ENCODE measurements around the gene SBF2.

Gene SBF2

DNA sequence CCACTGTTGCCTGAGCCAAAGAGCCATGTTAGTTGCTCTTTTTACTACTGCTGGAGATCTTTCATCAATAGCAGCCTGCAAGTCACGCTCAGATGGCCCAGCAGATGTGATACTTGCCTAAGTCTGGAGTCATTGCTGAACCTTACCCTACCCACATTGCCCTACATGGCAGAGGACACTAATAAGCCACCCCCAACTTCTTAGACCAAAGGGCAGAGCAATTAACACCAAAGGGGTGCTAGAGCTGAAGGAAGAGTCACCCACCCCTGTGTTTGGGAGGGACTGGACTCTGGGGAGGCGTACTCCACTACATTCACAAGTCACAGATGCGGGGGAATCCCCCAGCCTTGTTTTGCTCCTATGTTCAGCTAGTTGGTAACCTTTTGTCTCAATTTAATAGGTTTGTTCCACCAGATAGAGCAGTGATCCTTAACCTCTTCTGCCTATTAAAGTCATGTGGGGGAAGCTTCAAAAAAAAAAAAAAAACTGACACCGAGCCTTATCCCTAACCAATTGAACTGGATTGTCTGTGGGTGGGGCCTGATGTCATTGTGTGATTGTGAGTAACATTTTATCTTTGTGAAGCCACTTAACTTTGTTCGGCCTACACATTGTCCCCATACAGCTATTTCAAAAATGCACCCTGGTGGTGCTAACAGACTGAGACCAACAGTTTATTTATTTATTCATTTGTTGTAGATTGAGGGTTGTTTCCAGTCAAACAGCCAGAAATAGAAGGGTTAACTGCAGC lies 23.9 kb upstream of the SBF2 start:
- in situ Hi-C loops (cut with MboI; ENCODE audit: low sequenced_read_pairs): loop anchor here (25.0 kb wide), 1 partner anchor 556 kb away; no protein-coding TSS in a partner anchor

DNA sequence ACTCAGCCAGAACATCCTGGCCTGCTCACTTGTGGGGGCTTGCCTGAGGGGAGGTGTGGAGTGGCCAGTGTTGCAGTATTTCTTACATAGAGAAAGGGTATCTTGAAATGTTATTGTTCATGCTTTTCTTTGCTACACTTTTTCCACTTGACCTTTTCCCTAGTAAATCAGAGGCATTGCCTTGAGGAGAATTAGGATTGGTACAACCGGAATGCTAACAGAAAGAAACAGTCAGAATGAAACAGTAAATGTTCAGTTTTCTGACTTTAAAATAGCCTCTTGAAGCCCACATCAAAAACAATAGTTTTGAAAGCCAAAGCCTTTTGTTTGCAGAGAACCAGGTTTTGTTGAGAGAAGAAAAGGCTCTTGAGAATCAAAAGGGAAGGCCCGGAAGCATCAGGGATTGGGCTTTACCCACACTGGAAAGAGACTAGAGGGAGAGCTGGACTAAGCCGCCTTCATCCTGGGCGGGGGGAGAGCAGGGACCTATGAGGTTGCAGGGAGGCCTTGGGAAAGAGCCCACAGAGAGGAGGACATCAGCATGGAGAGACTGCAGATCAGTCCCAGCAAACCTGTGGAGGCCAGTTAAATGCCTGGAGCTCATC lies 23.2 kb upstream of the SBF2 start:
- in situ Hi-C loops (cut with MboI; ENCODE audit: low sequenced_read_pairs): loop anchor here (25.0 kb wide), 1 partner anchor 555 kb away; no protein-coding TSS in a partner anchor

DNA sequence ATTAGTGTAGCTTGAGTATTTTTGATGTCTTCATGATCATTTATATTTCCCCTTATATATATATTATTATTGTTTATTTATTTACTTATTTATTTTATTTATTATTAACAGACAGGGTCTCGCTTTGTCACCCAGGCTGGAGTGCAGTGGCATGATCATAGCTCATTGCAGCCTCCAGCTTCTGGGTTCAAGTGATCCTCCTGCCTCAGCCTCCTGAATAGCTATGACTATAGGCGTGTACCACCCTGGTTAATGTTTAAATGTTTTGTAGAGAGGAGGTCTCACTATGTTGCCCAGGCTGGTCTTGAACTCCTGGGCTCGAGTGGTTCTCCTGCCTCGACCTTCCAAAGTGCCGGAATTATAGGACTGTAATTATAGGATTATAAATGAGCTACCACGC lies 21.1 kb upstream of the SBF2 start:
- in situ Hi-C loops (cut with MboI; ENCODE audit: low sequenced_read_pairs): loop anchor here (25.0 kb wide), 1 partner anchor 553 kb away; no protein-coding TSS in a partner anchor

DNA sequence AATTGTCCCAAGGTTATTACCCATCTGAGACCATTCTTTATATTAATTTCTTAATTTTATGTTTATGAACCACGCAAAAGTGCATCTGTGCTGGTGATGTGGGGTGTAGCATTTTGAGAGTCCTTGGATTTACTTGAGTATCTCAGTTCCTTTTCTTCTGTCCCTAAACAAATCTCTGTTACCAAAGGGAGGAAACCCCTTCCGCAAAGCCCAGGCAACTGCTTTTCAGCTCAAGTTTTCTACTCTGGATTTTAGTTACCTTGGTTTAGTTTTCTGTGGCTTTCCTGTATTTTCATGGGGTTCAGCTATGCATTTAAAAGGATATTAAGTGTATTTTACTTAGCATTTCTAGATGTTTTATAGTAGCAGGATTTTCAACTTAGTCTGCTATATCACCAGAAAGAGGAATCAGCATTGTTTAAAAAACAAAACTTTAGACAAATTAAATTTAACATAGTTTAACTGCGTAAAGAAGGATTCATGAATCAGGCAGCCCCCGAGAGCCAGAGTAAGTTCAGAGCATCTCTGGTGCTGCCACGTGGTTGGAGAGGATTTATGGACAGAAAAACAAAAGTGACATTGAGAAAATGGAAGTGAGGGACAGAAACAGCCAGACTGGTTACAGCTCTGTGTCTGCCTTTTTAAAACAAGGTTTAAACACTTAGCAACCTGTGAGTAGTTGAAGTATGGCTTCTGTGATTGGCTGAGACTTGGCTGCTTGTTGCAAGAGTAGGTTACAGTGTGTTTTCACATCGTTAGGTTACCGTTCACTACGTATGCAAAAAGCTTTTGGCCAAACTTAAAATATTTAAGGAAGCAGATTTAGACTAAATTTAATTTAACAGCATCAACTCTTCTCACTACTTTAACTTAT lies 20.4 kb upstream of the SBF2 start:
- in situ Hi-C loops (cut with MboI; ENCODE audit: low sequenced_read_pairs): loop anchor here (25.0 kb wide), 1 partner anchor 552 kb away; no protein-coding TSS in a partner anchor

DNA sequence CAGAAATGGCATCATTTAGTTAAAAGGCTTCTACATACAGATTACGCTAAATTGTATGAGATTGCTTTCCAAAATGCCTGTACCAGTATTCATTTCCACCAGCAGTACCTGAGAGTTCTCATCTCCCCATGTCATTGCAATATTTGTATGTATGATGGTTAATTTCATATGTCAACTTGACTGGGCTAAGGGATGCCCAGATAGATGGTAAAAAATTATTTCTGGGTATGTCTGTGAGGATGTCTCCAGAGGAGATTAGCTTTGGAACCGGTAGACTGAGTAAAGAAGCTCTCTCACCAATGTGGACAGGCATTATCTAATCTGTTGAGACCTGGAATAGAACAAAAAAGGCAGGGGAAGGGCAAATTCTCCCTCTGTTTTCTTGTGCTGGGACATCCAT lies 17.8 kb upstream of the SBF2 start:
- in situ Hi-C loops (cut with MboI; ENCODE audit: low sequenced_read_pairs): loop anchor here (25.0 kb wide), 1 partner anchor 550 kb away; no protein-coding TSS in a partner anchor

DNA sequence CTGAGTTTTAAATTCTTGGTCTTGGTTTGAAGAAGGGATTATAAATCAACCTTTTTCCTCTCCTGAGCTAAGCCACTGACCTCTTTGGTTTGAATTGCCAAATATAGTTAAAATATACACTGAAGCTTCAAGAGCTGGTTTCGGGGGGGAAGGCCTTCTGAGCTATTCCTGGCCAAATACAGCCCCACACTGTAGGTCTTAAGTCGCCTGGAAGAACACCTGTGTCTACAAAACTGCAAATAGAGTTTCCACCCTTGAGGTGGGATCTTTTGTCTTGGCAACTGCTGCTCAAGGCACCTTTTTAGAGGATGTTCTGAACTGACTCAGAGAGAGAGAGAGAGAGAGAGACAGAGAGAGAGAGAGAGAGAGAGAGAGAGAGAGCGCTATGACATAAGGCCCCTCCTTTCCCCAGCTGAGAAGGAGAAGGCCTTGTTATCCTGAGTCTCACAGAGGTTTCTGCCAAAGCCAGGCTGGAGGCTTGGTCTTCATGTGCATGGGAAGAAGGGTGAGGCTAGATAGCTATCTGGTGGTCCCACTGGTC lies 16.4 kb upstream of the SBF2 start:
- in situ Hi-C loops (cut with MboI; ENCODE audit: low sequenced_read_pairs): loop anchor here (25.0 kb wide), 1 partner anchor 548 kb away; no protein-coding TSS in a partner anchor

DNA sequence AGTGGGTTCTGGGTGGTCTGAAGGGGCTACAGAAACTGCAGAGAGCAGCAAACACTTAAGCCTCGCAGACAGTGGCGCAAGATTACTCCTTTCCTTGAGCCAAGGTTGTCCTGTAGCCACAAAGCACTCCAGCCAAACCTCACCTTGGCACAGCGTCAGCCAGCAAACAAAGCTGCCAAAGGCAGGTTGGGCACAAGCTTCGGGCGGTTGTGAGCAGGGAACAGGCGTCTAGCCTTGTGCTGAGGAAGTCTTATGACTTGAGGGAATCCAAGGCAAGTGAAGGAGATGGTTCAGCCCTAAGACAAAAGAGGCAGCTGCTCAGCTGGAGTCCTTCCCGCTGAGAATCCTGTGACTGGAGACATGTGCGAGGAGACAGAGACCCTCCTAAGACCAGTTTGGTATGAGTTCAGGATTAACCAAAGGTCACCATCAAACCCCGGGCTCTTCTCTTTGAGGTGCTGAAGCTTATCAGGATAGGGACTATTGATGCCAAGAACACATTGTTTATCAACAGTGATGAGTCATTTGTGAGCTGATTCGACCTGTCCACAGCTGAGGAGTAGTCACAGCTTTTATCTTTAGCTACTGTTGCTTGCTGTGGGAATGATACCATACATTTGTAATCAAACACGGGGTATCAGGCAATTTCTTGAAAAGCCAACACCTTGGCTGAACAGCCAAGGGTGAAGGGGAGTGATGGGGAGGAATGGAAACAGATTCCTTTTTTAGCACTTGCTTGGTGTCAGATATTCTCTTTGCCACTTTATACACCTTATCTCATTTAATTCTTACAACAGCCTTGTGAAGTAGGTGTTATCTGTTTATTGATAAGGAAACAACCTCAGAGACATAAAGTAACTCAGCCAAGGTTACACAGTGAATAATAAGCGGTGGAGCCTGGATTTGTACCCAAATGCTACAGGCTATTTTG lies 15.4 kb upstream of the SBF2 start:
- in situ Hi-C loops (cut with MboI; ENCODE audit: low sequenced_read_pairs): loop anchor here (25.0 kb wide), 1 partner anchor 547 kb away; no protein-coding TSS in a partner anchor

DNA sequence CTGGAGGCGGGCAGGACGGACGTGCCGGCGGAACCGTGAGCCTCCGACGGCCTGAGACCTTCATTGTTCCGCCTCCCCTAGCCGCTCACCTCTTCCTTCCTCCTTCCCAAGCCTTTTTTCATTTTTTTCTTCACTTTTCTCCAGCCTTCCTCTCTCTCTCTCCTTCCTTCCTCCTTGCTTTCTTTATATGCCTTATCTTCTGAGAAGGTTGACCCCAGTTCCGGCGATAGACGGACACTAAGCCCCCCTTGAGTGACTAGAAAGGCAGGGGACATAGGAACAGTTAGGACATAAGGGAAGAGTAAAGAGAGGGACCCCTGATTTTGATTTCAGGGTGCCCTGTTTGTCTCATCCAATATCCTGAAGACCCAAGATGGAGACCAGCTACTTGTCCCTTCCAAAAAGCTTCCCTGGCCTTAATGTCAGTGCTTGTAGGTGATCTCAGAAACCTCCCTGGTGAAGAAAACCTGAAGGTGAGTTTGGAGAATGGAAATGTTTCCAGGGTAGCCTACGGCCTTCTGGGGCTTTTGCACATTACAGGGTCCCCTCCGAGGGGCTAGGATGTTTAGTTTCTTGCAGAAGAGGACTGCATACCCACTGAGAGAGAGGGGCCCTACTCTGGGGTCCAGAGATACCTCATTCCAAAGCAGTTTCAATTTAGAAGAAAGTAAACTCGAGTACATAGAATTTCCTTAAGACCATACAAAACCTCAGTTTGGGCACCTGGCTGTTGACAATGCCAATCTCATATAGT lies 14.4 kb upstream of the SBF2 start:
- in situ Hi-C loops (cut with MboI; ENCODE audit: low sequenced_read_pairs): loop anchor here (25.0 kb wide), 1 partner anchor 546 kb away; no protein-coding TSS in a partner anchor

DNA sequence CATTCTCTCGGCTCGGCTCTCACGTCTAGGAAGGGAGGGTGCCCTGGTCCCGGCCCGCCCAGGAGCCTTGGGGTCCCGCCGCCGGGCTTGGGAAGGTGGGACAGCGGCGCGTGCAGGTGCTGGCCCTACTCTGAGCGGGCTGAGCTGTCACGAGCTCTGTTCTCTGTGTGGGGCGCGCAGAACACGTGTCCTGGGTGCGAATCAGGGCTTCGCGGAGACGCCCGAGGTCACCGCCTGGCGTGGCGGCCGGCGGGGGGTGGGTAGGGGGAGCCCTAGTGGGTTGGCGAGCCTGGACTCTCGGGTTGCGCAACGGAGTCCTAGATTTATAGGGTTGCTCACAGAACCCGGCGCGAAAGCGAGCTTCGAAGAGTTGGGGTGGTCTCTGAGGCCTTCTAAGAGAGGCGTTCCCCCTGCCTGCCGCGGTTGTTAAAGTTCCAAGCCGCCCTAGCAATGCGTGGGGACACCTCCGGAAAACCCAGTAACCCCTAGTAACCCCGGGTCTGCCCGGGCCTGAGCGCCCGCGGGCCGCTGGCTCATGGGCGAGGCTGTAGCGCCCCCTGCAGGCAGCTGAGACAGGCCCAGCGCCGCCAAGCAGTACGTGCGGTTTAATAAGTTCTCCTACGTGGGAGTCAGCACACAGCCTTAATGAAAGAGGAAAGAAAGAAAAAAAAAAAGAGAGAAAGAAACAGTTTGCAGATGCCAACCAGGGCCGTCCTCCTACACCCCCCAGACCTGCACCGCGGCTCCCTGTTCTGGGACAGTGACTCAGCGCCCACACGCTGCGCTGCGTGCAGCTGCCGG lies 13.6 kb upstream of the SBF2 start:
- in situ Hi-C loops (cut with MboI; ENCODE audit: low sequenced_read_pairs): loop anchor here (25.0 kb wide), 1 partner anchor 545 kb away; no protein-coding TSS in a partner anchor

DNA sequence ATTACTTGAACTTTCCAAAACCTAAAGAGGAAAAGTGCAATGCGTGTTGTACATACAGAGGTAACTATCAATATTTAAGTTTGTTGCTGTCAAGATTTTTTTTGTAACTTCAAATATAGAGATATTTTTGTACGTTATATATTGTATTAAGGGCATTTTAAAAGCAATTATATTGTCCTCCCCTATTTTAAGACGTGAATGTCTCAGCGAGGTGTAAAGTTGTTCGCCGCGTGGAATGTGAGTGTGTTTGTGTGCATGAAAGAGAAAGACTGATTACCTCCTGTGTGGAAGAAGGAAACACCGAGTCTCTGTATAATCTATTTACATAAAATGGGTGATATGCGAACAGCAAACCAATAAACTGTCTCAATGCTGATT lies 13.0 kb upstream of the SBF2 start:
- in situ Hi-C loops (cut with MboI; ENCODE audit: low sequenced_read_pairs): loop anchor here (25.0 kb wide), 1 partner anchor 545 kb away; no protein-coding TSS in a partner anchor

DNA sequence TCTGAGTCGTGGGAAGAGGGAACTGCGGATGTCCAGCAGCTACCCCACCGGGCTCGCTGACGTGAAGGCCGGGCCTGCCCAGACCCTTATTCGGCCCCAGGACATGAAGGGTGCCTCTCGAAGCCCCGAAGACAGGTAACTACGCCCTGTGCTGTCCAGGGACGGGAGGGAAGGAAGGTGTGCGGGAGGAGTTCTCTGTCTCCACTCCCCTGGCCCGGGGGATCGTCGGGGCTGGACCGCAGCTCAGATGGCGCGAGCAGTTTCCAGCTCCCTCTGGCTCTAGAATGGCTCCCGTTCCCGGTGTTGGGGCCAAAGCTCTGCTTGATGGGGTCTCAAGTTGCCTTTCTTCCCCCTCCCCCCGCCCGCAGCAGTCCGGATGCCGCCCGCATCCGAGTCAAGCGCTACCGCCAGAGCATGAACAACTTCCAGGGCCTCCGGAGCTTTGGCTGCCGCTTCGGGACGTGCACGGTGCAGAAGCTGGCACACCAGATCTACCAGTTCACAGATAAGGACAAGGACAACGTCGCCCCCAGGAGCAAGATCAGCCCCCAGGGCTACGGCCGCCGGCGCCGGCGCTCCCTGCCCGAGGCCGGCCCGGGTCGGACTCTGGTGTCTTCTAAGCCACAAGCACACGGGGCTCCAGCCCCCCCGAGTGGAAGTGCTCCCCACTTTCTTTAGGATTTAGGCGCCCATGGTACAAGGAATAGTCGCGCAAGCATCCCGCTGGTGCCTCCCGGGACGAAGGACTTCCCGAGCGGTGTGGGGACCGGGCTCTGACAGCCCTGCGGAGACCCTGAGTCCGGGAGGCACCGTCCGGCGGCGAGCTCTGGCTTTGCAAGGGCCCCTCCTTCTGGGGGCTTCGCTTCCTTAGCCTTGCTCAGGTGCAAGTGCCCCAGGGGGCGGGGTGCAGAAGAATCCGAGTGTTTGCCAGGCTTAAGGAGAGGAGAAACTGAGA lies 12.2 kb upstream of the SBF2 start:
- in situ Hi-C loops (cut with MboI; ENCODE audit: low sequenced_read_pairs): loop anchor here (25.0 kb wide), 1 partner anchor 544 kb away; no protein-coding TSS in a partner anchor

DNA sequence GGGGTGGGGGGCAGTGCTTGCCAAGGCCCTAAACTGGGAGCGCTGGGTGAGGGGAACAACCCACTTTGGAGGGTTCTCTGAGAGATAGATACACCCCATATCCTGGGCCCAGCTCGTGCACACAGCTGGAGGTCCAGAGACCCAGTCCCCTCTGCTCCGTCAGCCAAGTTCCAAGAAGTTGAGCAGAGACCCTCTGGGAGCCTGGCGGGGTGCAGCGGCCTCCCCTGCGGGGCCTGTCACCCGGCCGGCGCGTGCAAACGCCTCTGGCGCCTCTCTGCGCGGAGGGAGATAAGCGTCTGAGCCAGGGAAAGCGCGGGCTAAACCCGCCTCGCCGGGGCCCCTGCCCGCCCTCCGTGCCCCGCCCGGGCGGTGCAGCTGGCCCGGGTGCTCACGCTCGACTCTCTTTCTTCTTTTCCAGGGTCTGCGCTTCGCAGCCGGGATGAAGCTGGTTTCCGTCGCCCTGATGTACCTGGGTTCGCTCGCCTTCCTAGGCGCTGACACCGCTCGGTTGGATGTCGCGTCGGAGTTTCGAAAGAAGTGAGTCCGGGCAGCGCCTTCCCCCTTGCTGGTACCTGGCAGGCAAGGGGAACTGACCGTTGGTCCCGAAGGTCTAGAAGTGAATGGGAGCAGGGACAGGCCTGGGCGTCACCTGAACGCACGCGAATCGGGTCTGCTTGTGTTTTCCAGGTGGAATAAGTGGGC lies 11.4 kb upstream of the SBF2 start:
- in situ Hi-C loops (cut with MboI; ENCODE audit: low sequenced_read_pairs): loop anchor here (25.0 kb wide), 1 partner anchor 543 kb away; no protein-coding TSS in a partner anchor

DNA sequence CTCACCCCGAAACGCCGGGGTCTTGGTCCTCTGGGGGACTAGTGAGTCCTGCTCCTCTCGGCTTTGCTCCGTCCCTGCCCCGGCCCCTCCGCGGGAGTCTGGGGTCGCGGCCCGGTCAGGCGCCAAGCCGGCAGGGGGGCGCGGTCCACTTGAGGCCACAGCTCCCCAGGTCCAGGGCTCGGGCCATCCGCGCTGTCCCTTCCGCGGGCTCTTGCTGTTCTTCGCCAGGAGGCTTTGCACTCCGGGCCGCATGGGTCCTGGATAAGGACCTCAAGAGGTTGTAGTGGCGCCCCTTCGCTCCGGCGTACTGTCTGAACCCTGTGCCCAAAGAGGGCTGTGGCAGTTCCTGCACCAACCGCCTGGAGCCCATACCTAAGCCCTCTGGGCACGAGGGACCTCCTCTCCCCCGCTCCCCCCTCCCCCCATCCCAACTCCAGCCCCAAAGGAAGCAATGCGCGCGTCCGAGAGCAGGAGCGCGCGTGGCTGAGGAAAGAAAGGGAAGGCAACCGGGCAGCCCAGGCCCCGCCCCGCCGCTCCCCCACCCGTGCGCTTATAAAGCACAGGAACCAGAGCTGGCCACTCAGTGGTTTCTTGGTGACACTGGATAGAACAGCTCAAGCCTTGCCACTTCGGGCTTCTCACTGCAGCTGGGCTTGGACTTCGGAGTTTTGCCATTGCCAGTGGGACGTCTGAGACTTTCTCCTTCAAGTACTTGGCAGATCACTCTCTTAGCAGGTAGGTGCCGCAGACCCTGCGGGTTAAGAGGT lies 10.7 kb upstream of the SBF2 start, which contains the start of gene ADM:
Gene ADM (plus strand): TSS at position 579 of the 767 bp plus-strand sequence. CDS start 628 bp downstream, outside the sequence.
- in situ Hi-C loops (cut with MboI; ENCODE audit: low sequenced_read_pairs): loop anchor here (25.0 kb wide), 1 partner anchor 542 kb away; no protein-coding TSS in a partner anchor

DNA sequence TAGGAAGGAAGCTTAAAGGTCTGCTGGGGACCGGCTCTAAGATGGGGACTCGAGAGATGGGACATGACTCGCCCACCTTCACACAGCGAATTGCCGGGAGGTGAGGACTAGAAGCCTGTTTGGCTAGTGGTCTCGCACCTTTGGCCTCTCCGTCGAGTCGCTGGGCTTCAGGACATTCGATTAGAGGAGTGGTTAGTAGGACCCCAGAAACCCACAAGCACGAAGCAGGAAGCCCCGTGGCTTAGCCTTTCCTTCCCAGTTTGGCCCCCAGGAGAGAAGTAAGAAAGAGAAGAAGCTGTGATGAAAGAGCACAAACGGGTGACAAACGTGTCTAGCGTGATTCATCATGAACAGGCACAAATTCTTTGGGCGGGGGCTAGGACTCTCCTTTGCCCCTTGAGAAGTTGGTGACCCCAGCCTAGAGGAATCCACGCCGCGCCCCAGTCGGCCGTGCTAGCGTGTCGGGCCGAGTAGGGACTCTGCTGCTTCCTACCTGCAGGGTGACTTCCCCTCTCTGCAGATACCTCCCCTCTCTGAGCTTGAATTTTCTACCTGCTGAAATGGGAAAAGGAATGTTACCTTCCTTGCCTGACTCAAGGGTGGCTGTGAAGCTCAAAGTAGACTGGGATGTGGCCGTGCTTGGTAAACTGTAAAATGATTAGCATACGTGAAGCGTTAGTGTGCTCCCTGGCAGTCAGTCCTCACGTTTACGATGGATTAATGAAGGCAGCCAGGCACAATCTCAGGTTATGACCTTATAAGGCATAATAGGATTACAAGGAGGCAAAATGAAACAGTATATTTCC lies 9.7 kb upstream of the SBF2 start:
- in situ Hi-C loops (cut with MboI; ENCODE audit: low sequenced_read_pairs): loop anchor here (25.0 kb wide), 1 partner anchor 541 kb away; no protein-coding TSS in a partner anchor

Measured in HL-60/S4 (cell line).